GM21619 (cell line): ENCODE results near the gene KCNK4.
"Not testable (repeated sequence)": the region's sequence is repeated elsewhere in the genome, so short reads cannot be mapped to it uniquely, and the experiment has no call there.

Experiments used
- ATAC-seq: cut with Tn5 transposase; IDR thresholded peaks from one replicate; pipeline ENCODE4 v1.9.1; 2021; ENCODE audit not compliant: unreplicated experiment

The KCNK4 gene

GRCh38 chr11:64323373-64323772 lies 32.3 kb downstream of the KCNK4 start:
- ATAC-seq = no peak

DNA sequence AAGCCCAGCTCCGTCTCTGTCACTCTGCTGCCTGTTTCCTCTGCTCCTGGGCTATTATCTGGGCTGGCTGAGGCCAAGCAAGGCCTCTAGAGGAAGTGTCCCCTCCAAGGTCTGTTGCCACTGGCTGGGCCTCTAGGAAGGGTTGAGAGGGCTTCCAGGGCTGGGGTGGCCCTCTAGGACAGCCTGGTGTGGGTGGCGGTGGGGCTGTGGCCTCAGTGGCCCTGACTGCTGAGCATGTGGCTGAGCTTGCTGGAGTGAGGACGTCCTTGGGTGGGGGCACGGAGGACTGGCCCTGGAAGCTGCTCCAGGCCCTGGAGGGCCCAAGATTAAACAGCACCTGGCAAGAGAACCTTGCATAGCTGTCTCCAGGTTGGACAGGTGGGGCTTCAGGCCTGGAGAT lies 32.9 kb downstream of the KCNK4 start:
- not testable (repeated sequence) for ATAC-seq

DNA sequence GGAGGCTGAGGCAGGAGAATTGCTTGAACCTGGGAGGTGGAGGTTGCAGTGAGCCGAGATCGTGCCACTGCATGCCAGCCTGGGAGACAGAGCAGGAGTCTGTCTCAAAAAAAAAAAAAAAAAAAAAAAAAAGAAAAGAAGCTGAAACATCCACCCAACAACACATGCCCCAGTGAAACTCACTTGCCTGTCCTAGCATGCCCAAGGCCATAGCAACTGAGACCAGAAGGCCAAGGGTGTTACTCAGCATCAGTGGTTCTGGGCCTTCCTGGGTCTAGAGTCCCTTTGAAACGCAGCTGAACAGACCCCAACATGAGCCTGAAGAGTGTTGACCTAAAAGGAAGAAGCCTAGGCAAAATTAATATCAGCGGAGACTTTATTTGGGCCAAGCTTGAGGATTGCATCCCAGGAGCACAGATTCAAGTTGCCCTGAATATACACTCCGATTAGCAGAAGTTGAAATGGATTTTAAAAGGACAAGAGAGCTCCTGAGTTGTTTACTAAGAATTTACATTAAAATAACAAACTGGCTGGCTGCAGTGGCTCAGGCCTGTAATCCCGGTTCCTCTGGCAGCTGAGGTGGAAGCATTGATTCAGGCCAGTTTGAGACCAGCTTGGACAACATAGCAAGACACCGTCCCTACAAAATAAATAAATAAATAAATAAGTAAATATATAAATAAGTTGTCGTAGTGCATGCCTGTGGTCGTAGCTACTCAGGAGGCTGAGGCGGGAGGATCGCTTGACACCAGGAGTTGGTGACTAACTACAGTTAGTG lies 33.8 kb downstream of the KCNK4 start:
- ATAC-seq = no peak

GRCh38 chr11:64327375-64327774 lies 36.3 kb downstream of the KCNK4 start:
- no peak for ATAC-seq

GRCh38 chr11:64327993-64328392 lies 36.9 kb downstream of the KCNK4 start:
- ATAC-seq = no peak

GRCh38 chr11:64330888-64331287 lies 39.8 kb downstream of the KCNK4 start:
- no peak for ATAC-seq

GRCh38 chr11:64331569-64332371 lies 40.7 kb downstream of the KCNK4 start:
- ATAC-seq = no peak

- no peak for ATAC-seq
Observed at GRCh38 chr11:64333556-64333955, 42.5 kb downstream of the KCNK4 start.

GRCh38 chr11:64334764-64335735 lies 43.9 kb downstream of the KCNK4 start:
- ATAC-seq = peak; percentile 72

DNA sequence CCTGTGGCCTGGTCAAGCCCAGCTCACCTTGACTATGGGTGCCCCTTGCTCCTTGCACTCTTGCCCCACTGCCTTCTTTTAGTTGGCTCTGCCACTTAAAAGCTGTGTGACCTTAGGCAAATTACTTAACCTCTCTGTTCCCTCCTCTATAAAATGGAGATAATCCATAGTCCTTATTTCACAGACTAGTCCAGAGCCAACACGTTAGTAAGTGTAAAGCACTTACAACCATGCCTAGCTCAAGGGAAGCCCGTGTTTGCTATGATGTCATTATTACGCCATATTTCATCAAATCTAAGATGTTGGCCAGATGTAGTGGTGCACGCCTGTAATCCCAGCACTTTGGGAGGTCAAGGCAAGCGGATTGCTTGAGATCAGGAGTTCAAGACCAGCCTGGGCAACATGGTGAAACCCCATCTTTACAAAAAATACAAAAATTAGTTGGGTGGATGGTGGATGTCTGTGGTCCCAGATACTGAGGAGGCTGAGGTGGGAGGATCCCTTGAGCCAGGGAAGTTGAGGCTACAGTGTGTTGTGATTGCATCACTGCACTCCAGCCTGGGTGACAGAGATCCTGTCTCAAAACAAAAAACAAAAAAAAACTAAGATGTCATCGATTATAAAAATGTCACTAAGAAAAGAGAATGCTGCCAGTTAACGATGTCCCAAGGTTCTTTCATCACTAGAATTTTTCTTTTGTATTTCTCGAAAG lies 46.6 kb downstream of the KCNK4 start:
- ATAC-seq = no peak

DNA sequence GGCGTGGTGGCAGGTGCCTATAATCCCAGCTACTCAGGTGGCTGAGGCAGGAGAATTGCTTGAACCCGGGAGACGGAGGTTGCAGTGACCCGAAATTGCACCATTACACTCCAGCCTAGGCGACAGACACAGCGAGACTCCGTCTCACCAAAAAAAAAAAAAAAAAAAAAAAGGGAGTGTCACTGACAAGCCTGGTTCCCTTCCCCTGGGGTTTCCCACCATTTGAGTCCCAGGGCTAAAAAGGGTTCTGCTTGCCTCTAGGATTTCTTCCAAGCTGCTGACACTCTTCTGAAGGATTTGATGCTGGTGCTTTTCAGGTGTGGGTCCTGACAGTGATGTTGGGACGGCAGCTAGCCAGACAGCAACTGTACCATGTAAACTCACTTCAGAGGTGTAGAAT lies 47.6 kb downstream of the KCNK4 start:
- no peak for ATAC-seq

GRCh38 chr11:64339286-64339685 lies 48.2 kb downstream of the KCNK4 start:
- no peak for ATAC-seq

DNA sequence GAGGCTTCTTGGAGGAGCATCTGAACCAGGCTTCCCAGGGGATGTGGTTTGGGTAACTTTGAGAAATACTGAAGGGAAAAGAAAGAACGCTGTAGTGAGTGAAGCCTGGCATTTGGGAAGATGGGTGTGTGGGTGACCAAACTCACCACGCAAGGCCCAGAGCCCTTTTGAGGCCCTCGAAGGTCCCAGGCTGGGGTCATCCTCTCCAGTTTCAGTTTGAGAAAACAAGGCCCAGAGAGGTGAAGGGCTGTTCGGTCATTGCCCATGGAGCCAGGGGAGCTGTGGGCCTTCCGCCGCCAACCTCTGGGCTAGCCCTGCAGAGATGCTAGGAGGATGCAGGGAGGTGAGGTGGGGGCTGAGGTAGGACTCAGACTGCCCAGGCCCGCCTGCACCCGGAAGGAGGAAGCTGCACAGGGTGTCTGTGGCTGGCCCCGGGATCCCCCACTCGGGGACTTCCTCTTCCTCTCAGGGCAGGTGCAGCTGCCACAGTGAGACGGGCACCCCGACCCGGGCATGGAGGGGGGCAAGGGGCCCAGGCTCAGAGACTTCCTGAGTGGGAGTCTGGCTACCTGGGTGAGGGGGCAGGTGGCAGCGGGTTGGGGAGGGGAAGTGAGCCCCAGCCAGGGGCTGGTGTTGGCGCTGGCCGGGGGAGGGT lies 48.8 kb downstream of the KCNK4 start, which contains the start of gene CCDC88B:
Gene CCDC88B, plus strand, starts transcription at position 451 of the 655 bp plus-strand sequence. Its CDS starts 63 bp downstream, at position 514.
- ATAC-seq = peak; percentile 45

- no peak for ATAC-seq
Observed at GRCh38 chr11:64340671-64341335, 49.7 kb downstream of the KCNK4 start.

DNA sequence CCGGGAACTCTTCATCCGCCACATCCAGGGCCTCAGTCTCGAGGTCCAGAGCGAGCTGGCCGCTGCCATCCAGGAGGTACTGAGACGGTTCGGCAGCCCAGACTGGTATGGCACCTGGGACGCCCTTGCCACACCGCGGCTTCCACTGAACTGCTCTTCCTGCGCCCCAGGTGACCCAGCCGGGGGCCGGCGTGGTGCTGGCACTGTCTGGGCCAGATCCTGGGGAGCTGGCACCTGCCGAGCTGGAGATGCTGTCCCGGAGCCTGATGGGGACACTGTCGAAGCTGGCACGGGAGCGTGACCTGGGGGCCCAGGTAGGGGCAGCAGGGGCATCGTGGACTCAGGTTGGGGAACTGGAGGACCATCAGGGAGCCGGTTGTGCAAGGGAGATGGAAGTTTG lies 50.3 kb downstream of the KCNK4 start:
- ATAC-seq = no peak

GRCh38 chr11:64341851-64342791 lies 51.0 kb downstream of the KCNK4 start:
- ATAC-seq = peak; percentile 33

GRCh38 chr11:64342869-64343745 lies 52.0 kb downstream of the KCNK4 start:
- ATAC-seq = no peak
